ENCODE data around the gene GRIK5.

The GRIK5 gene

DNA sequence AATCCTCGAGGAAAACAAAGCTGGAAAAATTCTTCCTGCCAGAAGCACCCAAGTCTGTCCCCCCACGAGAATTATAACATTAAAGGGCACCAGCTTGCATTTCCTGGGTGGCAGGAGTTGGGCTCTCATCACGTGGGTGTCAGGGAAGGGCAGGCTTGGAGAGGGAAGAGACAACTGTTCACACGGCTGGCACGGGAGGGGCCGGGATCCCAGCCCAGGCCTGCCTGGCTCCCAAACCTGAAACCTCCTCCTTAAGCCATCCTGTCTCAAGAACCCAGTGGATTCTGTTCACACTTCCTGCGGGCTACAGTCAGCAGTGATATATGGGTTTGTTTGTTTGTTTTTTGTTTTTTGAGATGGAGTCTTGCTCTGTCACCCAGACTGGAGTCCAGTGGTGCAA lies 12.2 kb downstream of the GRIK5 start:
- Histone ChIP-seq H3K4me3 (replicated peaks; ENCODE audit: low read depth, low read length) (no peak overlapping the region), H3K27me3 (replicated peaks; ENCODE audit: control insufficient read depth, insufficient read depth, low read length) (no peaks in the 10 kb centered on the region), H3K36me3 (ENCODE audit: control insufficient read depth, insufficient read depth, low read length) (no peaks in the 10 kb centered on the region)
- TF ChIP-seq, protein P1, sequence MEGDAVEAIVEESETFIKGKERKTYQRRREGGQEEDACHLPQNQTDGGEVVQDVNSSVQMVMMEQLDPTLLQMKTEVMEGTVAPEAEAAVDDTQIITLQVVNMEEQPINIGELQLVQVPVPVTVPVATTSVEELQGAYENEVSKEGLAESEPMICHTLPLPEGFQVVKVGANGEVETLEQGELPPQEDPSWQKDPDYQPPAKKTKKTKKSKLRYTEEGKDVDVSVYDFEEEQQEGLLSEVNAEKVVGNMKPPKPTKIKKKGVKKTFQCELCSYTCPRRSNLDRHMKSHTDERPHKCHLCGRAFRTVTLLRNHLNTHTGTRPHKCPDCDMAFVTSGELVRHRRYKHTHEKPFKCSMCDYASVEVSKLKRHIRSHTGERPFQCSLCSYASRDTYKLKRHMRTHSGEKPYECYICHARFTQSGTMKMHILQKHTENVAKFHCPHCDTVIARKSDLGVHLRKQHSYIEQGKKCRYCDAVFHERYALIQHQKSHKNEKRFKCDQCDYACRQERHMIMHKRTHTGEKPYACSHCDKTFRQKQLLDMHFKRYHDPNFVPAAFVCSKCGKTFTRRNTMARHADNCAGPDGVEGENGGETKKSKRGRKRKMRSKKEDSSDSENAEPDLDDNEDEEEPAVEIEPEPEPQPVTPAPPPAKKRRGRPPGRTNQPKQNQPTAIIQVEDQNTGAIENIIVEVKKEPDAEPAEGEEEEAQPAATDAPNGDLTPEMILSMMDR (IDR thresholded peaks at IDR 0.05; ENCODE audit: insufficient read depth, low read length, poor library complexity, severe bottlenecking) = no peak
- DNase-seq (ENCODE audit: extremely low read depth, insufficient read length) = no peak

DNA sequence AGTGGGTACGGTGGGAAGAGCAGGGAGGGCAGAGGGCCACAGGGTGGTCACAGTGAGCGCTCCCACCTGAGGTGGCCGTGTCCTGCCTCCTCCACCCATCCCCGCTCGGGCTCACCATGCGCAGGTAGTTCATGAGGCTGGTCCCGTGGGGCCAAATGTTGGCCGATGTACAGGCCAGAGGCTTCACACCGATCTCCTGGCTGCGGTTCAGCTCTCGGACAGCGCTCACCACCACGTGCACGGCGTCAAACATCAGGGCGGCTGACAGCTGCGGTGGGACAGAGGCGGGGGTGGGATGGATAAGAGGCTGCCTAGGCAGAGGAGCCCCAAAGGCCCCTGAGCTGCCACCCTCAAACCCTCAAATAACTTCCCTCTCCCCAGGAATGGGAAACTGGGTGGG lies 15.8 kb downstream of the GRIK5 start:
- Histone ChIP-seq H3K4me3 (replicated peaks; ENCODE audit: low read depth, low read length) (no peak overlapping the region), H3K27me3 (replicated peaks; ENCODE audit: control insufficient read depth, insufficient read depth, low read length) (no peaks in the 10 kb centered on the region; the same call in 1 of the 2 replicates), H3K36me3 (ENCODE audit: control insufficient read depth, insufficient read depth, low read length) (no peaks in the 10 kb centered on the region)
- TF ChIP-seq, protein P1 (IDR thresholded peaks at IDR 0.05; ENCODE audit: insufficient read depth, low read length, poor library complexity, severe bottlenecking) = no peak
- DNase-seq (ENCODE audit: extremely low read depth, insufficient read length) = no peak

DNA sequence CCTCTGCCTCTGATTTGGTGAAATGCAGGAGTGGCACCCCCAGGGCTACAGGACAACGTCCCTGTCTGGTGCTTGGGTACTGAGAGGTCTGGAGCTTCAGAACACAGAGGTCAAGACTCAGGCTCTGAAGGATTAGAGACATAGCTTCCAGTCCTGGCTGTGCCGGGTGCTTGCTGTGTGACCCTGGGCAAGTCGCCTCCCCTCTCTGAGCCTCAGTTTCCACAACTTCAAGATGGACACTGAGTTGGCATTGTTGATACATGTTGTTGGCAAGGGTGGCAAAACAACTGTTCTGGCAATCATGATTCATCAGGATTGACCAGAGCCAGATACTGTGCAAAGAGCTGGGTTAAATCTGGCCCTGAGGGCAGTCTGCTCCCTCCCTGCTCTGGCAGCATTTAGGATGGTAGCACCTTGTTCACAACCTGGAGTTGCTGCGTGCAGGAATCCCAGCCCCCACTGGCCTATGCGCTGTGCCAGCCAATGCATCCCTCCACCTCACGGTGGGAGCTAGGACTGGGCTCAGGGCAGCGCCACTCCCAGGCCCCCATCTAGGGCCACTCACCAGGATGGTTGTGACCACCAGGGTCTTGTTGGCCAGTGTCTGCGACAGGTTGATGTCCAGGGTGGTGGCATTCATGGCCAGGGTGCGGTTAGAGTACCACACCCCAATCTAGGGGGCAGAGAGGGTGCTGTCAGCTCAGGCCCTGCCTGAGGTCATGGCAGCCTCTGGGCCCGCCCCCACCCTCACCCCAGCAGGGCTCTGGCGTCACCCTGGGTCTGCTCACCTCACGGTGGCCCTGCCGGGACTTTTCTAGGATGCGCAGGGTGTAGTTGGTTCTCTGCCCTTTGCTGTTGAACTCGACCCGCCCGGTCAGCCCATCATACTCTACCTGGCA lies 16.7 kb downstream of the GRIK5 start:
- TF ChIP-seq, protein P1 (IDR thresholded peaks at IDR 0.05; ENCODE audit: insufficient read depth, low read length, poor library complexity, severe bottlenecking) = no peak
- Histone ChIP-seq H3K4me3 (replicated peaks; ENCODE audit: low read depth, low read length) (no peak overlapping the region), H3K27me3 (replicated peaks; ENCODE audit: control insufficient read depth, insufficient read depth, low read length) (no peaks in the 10 kb centered on the region; the same call in 1 of the 2 replicates), H3K36me3 (ENCODE audit: control insufficient read depth, insufficient read depth, low read length) (no peaks in the 10 kb centered on the region)
- no peak for DNase-seq (ENCODE audit: extremely low read depth, insufficient read length)

DNA sequence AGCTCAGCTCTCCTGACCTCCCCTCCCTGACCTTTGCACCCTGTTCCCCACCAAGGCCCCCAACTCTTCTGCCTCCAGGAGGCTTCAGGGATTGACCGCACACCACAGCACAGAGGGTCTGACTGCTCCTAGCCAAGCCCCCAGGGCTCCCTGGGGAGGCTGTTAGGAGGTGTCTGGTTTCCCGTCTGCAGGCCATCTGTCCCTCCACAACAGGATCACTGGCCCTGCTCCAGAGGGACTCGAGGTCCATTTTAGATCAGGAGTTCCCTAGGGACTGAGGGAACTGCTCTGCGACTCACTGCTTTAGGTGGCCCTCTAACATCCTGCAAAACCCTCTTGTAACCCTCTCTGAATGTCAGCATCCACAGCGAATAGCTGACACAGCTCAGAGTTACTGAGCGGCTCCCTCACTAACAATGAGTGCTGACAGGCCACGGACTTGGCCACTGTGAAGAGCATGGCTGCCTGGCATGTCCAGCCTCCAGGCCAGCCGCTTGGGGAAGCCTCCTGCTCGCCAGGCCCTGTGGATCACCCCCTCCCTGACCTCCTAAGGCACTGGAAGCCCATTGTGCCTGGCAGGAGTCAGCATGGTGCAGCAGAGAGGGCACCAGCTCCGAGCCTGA lies 17.7 kb downstream of the GRIK5 start:
- Histone ChIP-seq H3K27me3 (replicated peaks; ENCODE audit: control insufficient read depth, insufficient read depth, low read length) (no peaks in the 10 kb centered on the region; the same call in 1 of the 2 replicates), H3K4me3 (replicated peaks; ENCODE audit: low read depth, low read length) (no peak overlapping the region), H3K36me3 (ENCODE audit: control insufficient read depth, insufficient read depth, low read length) (no peaks in the 10 kb centered on the region)
- TF ChIP-seq, protein P1 (IDR thresholded peaks at IDR 0.05; ENCODE audit: insufficient read depth, low read length, poor library complexity, severe bottlenecking) = no peak
- no peak for DNase-seq (ENCODE audit: extremely low read depth, insufficient read length)

DNA sequence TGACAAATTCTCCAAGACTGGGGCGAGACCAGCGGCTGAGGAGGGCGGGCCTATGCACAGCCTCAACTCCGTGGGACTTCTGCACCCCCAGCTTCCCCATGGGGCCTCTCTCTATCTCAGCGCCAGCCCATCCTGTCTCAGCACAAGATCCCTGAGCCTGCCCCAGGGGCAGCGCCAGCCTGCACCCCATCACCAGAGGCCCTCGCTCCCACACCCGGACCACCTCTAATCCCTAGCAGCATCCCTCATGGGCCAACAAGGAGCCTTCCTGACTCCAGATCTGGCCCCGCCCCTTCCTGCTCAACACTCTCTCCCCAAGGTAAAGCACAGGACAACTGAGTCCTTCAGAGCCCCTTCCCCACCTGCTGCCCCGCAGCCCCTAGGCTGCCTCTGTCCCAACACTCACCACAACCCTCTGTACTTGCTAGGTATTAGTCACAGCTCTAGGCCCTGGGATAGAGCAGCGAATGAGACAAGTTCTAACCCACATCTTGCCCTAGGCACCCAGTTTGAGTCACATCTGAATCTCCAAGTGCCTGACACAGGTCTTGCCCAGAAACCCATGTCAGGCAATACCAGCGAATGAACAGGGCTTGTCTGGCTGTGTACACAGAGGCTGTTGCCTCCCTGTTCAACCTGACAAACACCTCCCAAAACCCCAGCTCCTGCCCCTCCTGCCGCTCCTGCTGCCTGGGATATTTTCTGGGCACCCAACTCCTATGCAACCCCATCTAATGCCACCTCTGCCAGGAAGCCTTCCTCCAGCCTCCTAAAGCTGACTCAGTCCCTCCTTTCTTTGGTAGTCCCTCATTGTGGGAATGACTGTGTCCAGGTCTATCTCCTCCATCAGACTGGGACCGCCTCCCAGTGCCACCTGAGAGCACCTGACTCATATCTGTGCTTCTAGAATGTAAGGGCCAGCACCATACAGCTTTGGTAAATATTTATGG lies 18.6 kb downstream of the GRIK5 start:
- DNase-seq (ENCODE audit: extremely low read depth, insufficient read length) = no peak
- Histone ChIP-seq H3K27me3 (replicated peaks; ENCODE audit: control insufficient read depth, insufficient read depth, low read length) (no peaks in the 10 kb centered on the region; the same call in none of the 2 replicates), H3K4me3 (replicated peaks; ENCODE audit: low read depth, low read length) (no peak overlapping the region), H3K36me3 (ENCODE audit: control insufficient read depth, insufficient read depth, low read length) (no peaks in the 10 kb centered on the region)
- TF ChIP-seq, protein P1 (IDR thresholded peaks at IDR 0.05; ENCODE audit: insufficient read depth, low read length, poor library complexity, severe bottlenecking) = no peak

Measured in GM06990 (cell line).